Stimulated activated CD4-positive, alpha-beta T cell treated with anti-CD3 and anti-CD28 coated beads, Interleukin-1b, Interleukin-23, amount 100 ng/mL, for 24 hours (primary cell): ENCODE measurements around the gene LRRC63.
"Not testable (repeated sequence)": the region's sequence is repeated elsewhere in the genome, so short reads cannot be mapped to it uniquely, and the experiment has no call there.

Experiments used
- DNase-seq, 4 experiments: peaks; one replicate each; pipeline ENCODE4 v3.0.0-alpha.2; 2020; ENCODE audit warnings: low read depth in 4 of 4, low spot score in 1 of 4

The LRRC63 gene, protein sequence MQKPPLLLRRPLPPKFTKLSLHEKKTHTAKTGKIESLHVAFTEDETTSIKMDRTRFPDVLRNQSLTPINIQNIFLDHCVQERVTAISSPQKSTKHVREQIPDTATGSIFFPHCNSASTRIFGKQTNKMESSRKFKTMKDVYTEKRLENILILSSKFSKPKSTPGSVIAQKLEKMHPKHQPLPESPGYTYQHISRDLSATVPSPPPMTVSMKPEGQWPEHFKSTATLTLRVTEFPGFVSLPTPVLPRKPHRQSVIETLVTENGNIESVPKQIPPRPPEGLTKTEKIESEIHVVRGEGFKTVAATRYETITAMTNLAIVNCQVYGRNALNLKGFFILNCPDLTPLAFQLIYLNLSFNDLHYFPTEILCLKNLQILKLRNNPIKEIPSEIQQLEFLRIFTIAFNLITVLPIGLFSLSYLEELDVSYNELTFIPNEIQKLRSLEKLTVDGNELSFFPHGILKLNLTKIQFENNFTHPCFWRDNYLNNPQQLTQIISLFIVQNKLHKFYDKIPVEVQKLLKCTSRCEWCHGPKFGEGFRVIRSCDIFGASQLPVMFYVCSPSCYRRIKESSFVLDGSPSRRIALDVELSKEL

GRCh38 chr13:46211483-46212351 lies at the start of gene LRRC63:
LRRC63 (plus strand) TSS chr13:46211928; CDS start chr13:46213035, 1,107 bp downstream.
- peak; percentile 59 to 84 (median 70) for DNase-seq

DNA sequence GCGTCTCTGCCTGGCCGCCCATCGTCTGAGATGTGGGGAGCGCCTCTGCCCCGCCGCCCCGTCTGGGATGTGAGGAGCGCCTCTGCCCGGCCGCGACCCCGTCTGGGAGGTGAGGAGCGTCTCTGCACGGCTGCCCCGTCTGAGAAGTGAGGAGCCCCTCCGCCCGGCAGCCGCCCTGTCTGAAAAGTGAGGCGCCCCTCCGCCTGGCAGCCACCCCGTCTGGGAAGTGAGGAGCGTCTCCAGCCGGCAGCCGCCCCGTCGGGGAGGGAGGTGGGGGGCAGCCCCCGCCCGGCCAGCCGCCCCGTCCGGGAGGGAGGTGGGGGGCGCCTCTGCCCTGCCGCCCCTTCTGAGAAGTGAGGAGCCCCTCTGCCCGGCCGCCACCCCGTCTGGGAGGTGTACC lies 49.0 kb upstream of the LRRC63 start:
- not testable (repeated sequence) for DNase-seq

DNA sequence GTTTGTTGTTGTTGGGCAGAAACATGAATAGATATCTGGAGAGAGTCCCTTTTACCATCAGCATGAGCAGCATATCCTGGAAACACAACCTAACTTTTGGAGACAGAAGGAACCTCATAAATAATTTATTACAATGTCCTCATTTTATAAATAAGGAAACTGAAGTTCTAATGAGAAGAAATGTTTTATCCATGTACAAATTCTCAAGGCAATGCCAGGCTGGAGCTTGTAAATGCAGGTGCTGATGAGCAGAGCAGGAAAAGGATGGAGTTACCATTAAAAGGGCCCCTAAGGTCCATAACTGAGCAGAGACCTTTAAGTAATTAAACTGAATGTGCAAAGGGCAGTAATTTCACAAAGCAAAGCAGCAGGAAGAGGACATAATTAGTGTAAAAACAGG lies 47.1 kb upstream of the LRRC63 start:
- no peak for DNase-seq

GRCh38 chr13:46165485-46166223 lies 46.1 kb upstream of the LRRC63 start:
- peak in 1 of 4 experiments; percentile 42 for DNase-seq

- no peak for DNase-seq
Observed at GRCh38 chr13:46166224-46166584, 45.5 kb upstream of the LRRC63 start.

- no peak for DNase-seq
Observed at GRCh38 chr13:46166947-46167610, 44.6 kb upstream of the LRRC63 start.

DNA sequence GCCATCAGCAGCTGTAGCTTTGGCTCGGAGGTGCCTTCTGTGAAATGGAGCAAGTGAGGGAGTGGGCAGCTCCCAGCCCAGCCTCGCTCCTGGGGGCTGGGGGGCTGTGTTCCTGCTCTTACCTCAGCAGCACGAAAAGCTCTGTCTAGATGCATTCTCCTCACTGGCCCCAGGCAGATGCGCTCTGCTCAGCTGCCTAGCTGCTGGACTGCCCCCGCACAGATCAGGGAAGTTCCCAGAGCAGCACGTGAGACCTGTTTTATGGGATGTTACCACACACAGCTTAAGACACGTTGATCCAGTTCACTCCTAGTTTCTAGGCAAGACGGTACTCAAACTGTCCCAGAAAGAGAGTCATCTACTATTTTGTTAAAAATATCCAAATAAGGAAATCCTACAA lies 43.4 kb upstream of the LRRC63 start:
- peak in 2 of 4 experiments; percentile 36 to 53 for DNase-seq

DNA sequence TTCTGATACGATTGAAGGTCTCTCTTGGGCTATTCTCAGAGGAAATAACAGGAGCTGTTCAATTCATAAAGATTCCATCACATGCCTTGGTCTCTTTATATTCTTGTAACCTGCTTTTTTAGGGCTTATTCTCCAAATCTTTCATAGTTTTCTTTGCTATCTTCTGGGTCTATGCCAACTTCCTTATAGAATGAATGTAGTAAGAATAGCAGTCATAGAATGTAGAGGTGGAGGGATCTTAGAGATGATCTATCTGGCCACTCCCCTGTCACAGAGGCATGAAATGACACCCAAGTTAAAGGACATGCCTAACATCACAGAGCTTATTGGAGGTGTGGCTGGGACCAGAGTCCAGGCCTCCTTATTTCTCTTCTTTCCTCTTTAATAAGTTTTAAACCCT lies 42.9 kb upstream of the LRRC63 start:
- no peak for DNase-seq

DNA sequence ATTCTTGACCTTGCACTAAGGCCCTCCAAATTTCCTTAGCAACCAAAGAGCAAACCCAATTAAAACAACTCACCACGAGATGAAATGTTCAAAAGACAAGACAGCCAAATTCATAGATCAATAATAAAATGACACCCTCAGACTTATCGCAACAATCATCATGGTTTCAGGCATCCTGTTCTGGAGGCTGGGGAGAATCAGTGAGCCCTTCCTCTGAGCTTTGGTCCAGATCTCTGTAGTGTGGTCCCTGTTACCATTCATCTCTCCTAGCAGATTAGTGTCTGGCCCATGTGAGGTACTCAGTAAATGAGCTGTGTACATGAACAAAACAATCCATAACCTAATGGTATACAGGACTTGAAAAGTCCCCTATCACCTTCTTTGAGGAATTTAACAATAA lies 42.0 kb upstream of the LRRC63 start:
- DNase-seq: no peak

- DNase-seq: no peak
Observed at GRCh38 chr13:46170268-46170667, 41.5 kb upstream of the LRRC63 start.

DNA sequence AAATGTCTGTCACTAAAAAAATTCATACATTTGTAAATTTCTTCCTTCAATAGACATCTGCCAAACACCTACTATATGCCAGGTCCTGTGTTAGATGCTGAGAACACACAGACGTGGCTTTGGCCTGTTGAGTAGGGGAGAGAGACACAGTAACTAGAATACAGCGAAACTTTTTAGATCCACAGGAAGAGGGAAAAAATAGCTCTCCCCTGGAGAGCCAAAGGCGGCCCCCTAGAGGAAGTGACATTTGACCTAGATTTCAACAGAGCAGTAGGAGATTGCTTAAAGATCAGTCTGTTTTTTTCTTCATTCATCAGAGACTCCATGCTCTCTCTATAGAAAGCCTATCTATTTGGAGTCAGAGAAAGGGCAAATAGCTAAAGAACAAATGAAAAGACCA lies 41.0 kb upstream of the LRRC63 start:
- DNase-seq: no peak

DNA sequence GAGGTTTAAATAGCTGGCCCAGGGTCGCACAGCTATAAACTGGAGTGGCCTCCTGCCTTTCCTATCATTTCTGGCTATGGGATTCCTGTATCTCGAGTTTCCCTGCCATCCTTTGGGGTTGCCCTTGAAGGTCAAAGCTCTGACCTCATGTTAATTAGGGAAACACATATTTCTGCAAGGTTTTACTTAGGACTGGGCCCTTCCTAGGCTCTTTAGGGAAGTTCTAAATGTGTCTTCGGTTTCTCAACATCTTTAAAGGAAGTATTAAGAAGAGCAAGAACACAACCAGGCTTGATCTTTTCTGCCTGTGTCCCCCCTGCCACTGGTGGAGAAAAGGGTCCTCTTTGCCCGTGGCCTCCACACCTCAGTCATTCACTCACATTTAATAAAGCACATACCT lies 40.5 kb upstream of the LRRC63 start:
- DNase-seq: no peak

DNA sequence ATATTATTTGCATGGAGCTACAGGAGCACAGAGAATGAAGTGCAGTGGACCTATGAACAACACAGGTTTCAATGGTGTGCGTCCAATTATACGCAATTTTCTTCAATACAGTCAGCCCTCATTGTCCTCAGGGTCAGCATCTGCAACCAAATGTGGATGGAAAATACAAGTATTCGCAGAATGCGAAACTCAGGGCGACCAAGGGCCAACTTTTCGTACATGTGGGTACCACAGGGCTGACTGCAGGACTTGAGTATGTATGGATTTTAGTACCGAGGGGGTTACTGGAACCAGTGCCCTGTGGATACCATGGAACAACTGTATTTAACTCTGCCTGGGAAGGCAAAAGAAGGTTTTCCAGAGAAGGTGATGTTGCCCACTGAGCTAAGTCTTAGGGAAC lies 40.0 kb upstream of the LRRC63 start:
- no peak for DNase-seq

DNA sequence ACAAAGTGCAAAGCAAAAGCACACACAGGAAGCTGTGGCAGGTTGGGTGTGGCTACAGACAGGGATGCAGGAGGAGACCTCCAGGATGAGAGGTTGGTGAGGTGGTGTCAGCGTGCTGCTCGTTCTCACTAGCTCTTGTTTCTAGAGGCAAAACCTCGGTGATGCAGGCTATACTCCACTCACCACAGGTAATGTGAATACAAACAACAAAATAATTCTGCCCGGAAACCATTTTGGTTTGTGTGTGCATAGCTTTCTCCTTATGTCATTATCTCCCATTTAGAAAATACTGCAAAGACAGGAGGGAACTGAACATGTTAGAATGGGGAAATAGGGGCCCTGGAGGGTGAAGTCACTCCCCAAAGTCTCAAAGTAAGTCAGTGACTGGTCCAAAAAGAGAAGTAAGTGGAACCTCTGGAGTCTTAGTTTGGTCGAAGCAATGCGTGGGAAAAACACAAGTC lies 39.2 kb upstream of the LRRC63 start:
- DNase-seq: no peak

- no peak for DNase-seq
Observed at GRCh38 chr13:46173656-46174055, 38.1 kb upstream of the LRRC63 start.

GRCh38 chr13:46176756-46177155 lies 35.0 kb upstream of the LRRC63 start:
- no peak for DNase-seq

DNA sequence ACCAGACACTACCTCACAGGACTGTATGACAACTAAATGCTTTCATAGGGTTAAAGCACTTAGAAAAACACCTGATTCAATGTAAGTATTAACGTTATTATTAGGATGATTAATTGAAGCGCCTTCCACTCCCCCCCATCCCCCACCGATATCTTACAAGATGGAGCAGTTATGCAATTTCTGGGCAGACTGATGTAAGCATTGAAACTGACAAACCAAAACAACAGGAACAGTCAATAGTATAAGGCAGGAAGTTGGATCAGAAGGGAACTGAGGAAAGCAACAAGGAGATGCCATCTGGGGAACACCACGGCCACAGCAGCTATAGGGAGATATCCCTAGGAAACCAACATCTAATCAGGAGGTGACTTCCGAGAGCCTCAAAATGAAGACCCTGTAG lies 33.6 kb upstream of the LRRC63 start:
- no peak for DNase-seq

- DNase-seq: no peak
Observed at GRCh38 chr13:46178821-46179220, 32.9 kb upstream of the LRRC63 start.

DNA sequence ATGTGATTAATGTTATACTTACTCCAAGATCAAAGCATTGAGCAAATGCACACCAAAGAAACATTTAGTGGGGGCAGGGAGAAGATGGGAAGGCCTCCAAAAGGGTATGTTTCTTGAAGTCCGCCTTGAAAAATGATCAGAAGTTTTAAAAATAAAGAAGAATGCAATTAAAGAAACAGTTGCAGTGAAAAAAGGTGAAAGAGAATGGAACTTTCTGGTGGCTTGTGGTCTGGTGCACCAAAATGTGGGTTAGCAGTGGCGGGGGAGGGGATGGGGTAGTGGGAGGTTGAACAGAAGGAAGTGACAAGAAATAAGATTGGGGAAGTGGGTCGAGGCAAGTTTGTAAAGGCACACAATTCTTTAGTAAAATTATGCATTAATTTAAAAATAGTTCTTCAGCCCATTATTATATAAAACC lies 32.2 kb upstream of the LRRC63 start:
- DNase-seq: peak; percentile 35 to 62 (median 54)

DNA sequence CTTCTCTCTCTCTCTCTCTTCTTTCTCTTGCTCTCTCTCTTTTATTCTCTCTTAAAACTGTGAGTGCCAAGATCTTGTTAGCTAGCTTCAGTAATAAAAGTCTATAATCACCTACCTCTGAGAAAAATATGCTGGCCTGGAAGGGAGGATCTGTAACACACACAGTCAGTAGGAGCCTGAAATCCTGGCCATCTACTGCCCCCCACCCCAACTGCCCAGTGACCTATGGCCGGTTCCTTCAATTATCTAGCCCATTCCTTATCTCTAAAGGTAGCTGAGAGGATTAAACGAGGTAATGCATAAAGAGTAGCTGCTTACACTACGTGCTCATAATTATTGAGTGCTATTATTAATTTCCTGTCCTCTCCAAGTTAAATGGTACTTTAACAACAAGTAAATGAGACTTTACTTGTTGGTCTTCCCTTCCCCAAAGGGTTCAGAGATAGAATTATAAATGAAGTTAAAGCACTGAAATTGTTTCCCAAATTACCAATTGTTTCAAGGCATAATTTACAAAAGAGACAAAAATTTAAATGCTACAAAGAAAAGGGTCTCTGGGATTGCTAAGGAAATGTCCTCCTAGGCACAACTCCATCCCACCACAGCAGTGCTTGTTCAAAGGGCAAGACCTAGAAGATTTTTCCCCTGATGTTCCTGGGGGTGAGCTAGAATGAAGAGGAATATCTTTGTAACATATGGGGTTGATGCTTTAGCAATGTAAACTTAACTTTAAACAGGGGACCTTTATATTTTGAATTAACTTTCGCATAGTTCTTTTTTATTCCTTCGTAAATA lies 31.6 kb upstream of the LRRC63 start:
- DNase-seq: no peak
